Stimulated activated CD8-positive, alpha-beta memory T cell treated with anti-CD3 and anti-CD28 coated beads, Interleukin-12 subunit alpha, Interleukin-12 subunit beta, amount 100 ng/mL, for 1 hour (primary cell): ENCODE measurements around the gene PDCD1.

ENCODE experiments used
- DNase-seq: peaks from one replicate; pipeline ENCODE4 v3.0.0-alpha.2; 2020; ENCODE audit warnings: low read depth

PDCD1 gene

DNA sequence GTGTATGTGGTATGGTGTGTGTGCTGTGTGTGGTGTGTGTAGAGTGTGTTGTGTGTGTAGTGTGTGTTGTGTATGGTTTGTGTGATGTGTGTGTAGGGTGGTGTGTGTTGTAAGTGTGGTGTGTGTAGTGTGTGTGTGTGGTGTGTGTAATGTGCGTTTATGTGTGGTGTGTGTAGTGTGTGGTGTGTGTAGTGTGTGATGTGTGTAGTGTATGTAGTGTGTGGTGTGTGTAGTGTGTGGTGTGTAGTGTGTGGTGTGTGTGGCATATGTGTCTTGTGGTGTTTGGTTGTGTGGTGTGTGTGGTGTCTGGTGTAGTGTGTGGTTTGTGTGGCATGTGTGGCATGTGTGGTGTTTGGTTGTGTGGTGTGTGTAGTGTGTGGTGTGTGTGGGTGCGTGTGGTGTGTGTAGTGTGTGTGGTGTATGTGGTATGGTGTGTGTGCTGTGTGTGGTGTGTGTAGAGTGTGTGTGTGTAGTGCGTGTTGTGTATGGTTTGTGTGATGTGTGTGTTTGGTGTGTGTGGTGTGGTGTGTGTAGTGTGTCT lies 6.8 kb upstream of the PDCD1 start:
- DNase-seq = no peak

DNA sequence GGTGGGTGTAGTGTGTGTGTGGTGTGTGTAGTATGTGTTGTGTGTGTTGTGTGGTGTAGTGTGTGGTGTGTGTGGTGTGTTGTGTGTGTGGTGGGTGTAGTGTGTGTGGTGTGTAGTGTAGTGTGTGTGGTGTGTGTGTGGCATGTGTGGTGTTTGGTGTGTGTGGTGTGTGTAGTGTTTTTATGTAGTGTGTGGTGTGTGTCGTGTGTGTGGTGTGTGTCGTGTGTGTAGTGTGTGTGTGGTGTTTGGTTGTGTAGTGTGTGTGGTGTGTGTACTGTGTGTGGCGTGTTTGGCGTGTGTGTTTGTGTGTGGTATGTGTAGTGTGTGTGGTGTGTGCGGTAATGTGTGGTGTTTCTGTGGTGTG lies 6.1 kb upstream of the PDCD1 start:
- DNase-seq = no peak

DNA sequence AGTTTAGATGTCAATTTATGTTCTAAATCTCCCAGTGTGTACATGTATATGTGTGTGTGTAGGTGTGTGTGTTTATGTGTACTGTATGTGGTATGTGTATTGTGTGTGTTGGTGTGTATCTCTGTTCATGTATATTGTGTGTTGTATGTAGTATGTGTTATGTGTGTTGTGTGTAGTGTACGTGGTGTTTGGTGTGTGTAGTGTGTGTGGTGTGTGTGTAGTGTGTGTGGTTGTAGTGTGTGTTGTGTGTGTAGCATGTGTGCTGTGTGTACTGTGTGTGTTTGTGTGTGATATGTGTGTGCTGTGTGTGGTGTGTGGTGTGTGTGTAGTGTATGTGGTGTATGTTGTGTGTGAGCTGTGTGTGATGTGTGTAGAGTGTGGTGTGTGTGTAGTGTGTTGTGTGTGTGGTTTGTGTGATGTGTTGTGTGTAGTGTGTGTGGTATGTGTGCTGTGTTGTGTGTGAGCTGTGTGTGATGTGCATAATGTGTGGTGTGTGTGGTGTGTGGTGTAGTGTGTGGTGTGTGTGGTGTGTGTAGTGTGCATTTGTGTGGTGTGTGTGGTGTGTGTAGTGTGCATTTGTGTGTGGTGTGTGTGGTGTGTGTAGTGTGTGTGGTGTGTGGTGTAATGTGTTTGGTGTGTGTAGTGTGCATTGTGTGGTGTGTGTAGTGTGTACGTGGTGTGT lies 5.6 kb upstream of the PDCD1 start:
- DNase-seq = no peak

DNA sequence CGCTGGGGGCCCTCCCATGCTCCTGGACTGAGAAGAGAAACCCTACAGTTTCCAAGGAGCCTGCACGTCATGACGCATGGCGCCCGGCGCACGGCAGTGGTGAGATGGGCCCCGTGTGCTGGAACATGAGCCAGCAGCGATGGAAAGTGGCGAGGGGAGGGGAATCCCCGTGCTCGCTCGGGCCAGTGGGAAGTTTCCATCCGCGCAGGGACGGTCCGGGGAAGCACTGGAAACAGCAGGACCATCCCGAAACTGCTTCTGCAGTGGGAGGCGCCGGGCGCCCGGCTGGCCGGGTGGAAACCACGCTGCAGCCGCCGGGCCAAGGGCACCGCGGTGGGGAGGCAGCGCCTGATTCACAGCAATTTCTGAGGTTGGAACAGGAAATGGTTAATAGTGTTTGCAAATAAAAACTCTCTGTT lies 4.9 kb upstream of the PDCD1 start:
- DNase-seq = no peak

DNA sequence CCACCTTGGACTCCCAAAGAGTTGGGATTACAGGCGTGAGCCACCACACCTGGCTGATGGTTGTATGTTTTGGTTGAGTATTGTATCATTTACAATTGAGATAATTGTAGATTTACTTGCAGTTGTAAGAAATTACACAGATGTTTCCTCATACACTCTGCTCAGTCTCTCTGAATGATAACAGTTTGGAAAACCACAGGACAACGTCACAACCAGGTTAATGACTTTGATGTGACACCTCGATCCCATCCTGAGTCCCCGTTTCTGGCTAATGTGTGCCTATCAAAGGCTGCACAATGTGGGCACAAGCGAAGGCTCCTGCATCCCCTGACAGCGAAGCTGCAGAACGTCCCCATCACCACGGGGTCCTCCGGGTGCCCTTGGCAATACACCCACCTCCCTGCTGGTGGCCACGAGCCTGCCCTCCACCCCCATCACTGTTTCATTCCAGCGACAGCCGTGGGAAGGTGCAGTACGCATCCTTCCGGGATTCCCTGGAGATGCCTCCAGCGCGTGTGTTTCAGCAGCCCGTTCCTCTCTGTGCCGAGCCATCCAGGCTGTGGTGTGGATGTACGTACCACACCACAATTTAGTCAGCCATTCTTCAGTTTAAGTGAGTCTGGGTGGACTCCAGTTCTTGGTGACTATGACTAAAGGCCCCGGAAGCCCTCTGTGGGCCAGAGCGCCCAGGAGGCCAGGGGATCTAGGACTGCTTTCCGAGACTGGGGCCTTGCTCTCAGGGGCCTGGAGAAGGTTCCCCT lies 4.3 kb upstream of the PDCD1 start:
- no peak for DNase-seq

DNA sequence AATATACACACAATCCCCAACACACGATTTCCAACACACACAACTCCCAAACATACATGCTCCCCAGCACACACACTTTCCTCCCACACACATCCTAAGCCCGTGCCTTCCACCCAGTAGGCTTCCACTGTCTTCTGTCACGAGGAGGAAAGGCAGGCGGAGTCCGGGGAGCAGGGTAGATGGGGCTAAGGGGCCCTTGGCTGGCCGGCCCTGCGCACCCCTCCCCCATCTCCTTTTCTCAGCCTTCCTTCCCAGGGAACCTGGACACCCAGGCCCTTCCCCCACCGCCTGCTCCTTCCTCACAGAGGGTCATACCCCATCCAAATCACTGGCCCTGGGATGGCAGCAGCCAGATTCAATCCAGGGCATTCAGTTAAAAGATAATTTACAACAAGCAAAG lies 3.4 kb upstream of the PDCD1 start:
- DNase-seq = no peak

DNA sequence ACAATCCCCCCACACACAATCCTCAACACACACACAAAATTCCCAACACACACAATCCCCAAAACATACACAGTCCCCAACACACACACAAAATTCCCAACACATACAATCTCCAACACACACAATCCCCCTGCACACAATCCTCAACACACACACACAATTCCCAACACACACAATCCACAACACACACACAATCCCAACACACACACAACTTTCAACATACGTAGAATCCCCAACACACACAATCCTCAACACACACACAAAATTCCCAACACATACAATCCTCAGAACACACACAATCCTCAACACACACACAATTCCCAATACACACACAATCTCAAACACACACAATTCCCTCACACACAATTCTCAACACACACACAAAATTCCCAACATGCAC lies 2.6 kb upstream of the PDCD1 start:
- no peak for DNase-seq

DNA sequence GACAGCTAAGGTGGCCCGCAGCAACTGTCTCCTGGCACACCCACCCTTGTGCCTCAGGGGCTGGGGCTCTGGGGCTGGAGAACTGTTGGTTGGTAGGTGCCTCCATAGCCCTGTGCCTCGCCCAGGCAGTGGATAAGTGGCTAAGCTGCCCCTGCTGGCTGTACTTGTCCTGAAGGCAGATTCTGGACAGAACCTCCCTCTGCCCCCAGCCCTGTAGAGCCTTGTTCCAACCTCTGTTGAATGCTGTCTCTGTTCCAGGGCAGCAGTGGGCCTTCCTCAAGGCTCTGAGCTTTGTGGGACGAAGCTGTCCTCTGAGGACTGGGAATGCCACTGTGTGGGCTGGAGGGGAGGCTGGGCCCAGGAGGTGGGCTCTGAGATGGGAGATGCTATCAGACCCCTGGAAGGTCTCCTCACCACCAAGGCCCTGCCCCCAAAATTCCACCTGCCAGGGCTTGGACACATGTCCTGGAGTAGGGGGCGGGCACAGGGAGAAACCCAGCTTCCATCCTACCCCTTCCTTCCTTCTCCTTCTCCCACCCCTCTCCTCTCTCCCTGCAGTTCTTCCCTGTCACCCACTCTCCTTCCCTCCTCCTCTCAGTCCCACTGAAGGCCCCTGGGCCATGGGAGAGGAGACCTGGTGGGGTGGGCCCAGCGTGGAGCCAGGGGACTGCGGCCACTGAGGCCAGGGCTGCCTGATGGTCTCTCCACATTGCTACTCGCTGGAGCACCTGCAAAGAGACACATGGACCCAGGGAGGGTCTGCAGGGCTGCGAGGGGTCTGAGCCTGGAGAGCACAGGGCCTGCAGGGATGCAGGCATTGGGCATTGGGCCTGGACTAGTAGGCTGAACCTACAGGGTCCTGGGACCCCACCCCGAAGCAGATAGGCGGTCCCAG lies 1.7 kb upstream of the PDCD1 start:
- no peak for DNase-seq

DNA sequence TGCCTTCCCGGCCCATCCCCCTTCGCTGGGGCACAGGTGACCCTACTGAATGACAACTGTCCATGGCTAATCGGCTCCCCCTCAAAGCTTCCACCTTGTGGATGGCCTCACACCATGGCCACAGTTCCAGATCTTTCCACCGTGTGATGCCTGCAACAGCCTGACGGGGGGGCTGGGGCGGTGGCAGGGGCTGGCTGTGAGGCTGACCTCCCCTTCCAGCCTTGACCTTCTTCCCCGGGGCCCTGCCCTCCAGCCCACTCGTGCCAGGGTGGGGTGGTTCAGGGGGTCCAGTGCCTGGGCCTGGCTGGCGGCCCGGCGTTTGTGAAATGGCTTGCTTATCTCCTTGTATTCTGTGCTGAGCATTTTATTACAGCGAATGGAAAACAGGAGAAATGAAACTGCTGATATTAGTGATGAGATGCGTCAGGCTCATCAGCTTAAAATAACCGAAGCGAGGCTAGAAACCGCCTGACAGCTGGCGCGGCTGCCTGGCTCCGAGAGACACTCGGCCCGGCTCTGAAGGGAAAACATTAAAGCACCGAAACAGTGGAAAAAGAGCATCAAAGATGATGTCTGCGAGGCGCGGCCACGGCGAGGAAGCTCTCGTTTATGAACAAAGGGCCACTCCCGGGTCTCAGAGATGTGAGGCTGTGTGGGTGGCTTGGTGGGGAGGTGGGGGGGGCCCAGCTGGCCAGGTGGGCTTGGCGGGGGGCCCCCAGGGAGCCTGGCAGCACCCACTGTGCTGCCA lies 916 bp upstream of the PDCD1 start:
- DNase-seq = peak; percentile 49

DNA sequence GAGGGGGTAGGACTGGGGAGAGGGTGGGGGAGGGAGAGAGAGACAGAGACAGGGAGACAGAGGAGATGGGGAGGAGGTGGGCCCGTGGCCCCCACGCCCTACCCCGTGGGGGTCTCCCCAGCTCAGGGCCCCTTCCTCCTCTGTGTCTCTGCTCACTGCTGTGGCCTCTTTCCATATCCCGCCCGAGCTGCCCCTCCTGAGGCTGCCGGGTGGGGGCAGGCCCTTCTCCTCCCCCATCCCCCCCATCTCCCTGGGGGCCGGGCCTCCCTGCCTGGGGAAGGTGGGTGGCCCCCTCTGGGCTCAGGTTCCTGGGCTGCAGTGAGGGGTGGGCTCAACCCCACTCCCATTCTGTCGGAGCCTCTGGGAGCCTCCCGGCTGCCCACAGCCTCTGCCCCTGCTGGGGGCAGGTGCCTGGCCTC lies 332 bp upstream of the PDCD1 start:
- no peak for DNase-seq

DNA sequence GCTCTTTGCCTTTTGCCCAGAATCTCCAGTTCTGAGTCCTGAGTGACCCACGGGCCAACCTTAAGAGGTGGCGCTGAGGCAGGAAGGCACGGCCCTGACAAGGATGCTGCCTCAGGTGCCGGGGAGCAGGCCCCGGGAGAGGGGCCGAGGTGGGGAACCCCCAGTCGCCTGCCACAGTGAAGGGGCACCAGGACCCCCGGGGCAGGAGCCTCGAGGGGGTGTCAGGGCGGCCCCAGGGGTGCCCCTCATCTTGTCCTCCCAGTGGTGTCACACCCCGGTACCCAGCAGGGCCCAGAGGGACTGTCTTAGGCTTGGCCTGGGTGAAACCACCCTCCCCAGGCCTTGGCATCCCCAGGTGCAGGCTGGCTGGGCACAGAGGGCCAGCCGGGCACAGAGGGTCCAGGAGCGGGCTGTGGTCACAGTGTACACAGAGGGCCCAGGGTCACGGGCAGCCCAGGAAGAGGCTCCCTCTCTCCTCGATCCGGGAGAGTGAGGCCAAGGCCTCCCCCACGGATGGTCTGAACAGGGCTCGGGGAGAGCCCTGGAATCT lies 1.0 kb downstream of the PDCD1 start:
- no peak for DNase-seq

DNA sequence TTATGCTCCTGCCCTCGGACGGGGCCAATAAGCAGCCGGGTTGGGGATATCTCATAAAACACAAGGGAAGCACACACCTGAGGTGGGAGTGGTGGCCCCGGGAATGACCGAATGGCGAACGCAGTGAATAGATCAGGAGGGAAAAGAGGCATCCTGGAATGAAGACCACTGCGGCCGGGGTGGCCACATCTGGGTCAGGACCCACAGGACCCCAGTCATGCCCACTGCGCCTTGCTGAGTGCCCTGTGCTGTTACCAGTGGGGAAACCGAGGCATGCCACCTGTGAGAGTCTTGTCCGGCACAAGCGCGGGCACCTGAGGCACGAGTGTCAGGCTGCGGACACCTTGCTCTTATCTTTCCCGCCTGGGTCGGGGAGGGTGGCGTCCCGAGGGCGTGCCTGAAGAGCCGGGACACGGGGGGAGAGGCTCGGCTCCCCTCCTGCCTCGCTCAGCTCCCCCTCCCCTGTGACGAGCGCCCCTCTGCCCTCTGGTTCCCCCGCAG lies 1.6 kb downstream of the PDCD1 start:
- DNase-seq = no peak

DNA sequence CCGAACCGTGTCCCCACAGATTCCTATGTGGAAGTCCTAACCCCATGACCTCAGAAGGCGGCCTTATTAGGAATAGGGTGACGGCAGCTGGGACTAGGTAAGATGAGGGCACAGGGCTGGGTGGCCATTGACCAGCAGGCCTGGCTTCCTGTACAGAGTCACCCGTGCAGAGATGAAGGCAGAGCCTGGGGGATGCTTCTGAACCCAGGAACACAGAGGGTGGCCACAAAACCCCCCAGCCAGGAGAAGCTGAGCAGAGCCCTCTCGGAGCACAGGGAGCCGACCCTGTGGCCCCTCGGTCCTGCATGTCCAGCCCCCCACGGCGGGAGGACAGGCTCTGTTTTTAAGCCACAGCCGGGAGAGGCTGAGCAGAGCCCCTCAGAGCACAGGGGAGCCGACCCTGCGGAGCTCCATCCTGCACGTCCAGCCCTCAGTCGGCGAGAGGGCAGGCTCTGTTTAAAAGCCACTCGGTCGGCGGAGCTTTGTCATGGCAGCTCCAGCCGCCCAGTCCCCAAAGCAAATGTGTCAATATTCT lies 2.7 kb downstream of the PDCD1 start:
- no peak for DNase-seq

DNA sequence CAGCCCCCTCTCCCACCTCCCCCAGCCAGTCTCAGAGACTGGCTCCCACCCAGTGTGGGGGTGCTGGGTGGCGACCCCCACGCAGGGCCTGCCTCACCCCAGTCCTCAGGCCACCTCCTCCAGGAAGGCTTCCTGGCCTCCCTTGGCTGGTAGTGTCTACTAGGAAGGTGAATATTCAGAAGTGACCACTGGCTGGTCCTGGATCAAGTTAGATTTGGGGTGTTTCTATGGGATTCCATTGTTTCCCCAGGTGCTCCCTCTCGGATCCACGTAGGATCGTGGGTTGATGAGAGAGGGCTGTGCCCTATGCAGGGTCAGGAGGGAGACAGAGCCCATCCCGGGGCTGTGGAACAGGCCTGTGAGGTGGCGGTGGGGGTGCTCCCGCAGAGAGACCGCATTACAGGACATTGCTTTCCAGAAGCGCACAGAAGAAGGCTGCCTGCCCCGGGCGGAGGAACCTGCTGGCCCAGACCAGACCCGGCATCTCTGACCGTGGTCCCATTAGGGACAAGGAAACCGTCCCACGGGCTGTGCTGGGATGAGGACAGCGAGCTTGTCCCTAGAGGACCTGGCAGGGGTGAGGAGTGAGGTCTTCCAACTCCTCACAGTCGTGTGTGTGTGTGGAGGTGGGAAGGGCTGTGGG lies 3.3 kb downstream of the PDCD1 start:
- DNase-seq = no peak

DNA sequence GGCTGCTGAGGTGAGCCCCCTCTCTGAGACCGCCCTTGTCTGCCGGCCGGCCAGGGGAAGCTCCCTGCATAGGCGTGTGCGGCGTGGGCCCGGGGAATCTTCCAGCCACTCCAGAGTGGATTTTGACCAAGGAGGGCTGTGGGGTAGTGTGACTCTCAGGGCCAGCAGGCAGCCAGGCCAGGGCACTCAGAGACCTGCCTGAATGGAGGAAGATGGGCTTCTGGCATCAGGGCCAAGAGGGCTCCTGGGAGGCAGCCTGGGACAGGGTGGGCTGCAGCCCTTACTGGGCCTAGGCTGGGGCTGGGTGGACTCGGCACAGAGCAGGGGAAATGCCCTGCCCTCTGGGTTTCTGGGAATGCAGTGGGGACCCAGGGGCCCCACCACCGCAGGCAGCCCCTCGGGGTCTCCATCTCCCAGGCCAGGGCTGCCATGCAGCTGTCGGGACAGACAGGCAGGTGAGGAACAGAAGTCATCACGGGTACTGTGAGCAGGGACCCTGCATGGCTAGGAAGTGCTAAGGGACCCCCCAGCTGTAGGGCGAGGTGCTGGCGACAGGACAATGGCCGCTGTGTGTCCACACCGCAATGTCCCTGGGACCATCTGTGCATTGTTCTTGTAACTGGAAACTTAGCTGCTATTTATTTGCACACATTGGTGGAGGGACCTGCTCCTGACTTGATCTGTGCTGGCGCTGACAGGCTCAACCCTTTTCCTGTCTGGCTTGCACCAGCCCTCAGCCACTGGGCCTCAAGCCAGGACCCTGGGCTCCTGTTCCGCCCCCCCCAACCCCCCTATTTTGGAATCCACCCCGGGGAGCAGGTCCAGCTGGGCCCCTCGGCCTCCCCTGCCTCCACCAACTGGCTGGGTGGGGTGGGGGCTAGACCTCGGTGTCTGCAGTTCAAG lies 4.1 kb downstream of the PDCD1 start:
- DNase-seq = no peak

DNA sequence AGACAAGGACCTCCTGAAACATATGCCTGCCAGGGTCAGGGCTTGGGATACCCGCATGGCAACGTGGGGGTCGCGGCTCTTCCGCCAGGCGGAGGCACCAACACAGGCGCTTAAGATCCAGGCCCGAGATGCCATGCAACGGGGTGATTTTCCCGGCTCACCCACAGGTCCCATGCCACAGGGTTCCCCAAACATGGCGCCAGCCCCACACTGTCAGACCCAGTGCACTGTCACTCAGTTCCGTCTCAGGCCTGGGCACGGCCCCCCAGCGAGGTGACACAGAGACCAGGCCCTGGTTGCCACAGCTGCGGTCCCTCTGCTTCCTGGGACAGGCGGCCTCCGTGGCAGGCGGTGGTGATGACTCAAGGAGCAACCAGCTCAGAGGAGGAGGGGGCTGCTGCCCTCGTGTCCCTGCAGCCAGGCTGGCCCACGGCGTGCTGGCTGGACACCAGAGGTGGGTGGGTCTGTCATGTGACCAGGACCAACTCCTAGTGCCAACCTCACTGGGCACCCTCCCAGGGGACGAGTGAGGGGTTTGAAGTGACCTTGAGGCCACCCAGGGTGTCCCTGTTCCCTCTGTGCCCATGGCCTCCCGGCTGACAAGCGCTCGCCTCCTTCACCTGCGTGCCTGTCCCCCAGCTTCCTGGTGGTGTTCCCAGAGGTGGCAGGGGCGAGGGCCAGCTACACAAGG lies 4.9 kb downstream of the PDCD1 start:
- DNase-seq = no peak

DNA sequence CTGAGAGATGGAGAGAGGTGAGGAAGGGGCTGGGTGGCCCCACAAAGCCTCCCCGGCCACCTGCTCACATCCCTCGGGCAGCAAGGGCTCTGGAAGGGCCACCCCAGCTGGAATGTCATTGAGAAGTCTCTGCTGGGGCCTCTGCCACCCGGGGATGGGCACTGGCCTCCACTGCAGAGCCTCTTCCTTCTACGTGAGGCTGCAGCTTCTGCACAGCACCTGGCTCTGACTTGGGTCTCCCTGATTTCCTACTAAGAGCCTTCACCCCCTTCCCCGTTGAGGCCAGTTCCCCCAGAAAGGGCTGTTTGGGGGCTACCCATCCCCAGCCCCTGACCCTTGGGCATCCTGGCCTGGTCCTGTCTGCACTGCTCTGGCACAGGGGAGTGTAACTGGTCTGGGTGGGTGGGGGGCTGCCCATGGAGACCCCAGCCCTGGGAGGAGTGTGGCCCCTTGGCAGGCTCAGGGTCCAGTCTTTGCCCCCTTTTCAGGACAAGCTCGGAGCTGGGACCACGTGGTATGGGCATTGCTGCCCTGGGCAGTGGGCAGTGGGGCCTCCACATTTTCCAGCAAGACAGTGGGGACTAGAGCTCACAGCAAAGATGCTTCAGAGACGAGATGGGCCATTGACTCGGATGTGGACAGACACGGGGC lies 5.6 kb downstream of the PDCD1 start:
- DNase-seq = no peak
